KMS-11 (cell line): ENCODE data around the gene RARS1.

Source experiments
- H2AFZ ChIP-seq: fragments of 200-600 bp; sonication (generic); 2 replicates; pipeline ENCODE4 v1.6.1; 2016; ENCODE audit warnings: antibody characterized with exemption, mixed run types, low read depth
- H3K27ac ChIP-seq: fragments of 200-600 bp; sonication (generic); 2 replicates; pipeline ENCODE4 v1.6.1; 2016; ENCODE audit warnings: mild to moderate bottlenecking, mixed run types
- H3K27me3 ChIP-seq: fragments of 200-600 bp; sonication (generic); 2 replicates; pipeline ENCODE4 v1.6.1; 2017; ENCODE audit warnings: mild to moderate bottlenecking, low read depth, mixed run types, moderate library complexity; ENCODE audit not compliant: insufficient read depth
- H3K36me3 ChIP-seq: fragments of 200-600 bp; sonication (generic); 2 replicates; pipeline ENCODE4 v1.6.1; 2017; ENCODE audit warnings: mild to moderate bottlenecking, mixed run types; ENCODE audit not compliant: insufficient read depth
- H3K4me1 ChIP-seq: fragments of 200-600 bp; sonication (generic); 2 replicates; pipeline ENCODE4 v1.6.1; 2016; ENCODE audit warnings: mild to moderate bottlenecking, low read depth, mixed run types; ENCODE audit not compliant: poor library complexity, severe bottlenecking
- H3K4me2 ChIP-seq: fragments of 200-600 bp; sonication (generic); 2 replicates; pipeline ENCODE4 v1.7.0; 2016; ENCODE audit warnings: mild to moderate bottlenecking, mixed run types
- H3K4me3 ChIP-seq: fragments of 200-600 bp; sonication (generic); IDR thresholded peaks from 2 replicates; pipeline ENCODE4 v1.6.1; 2017; ENCODE audit warnings: low read depth, low read length, mixed read lengths; ENCODE audit not compliant: insufficient read depth
- H3K79me2 ChIP-seq: fragments of 200-600 bp; sonication (generic); 2 replicates; pipeline ENCODE4 v1.6.1; 2016; ENCODE audit warnings: low read depth, mixed run types; ENCODE audit not compliant: insufficient read depth
- H3K9ac ChIP-seq: fragments of 200-600 bp; sonication (generic); 2 replicates; pipeline ENCODE4 v1.6.1; 2016; ENCODE audit warnings: mild to moderate bottlenecking, mixed run types
- H4K20me1 ChIP-seq: fragments of 200-600 bp; sonication (generic); 2 replicates; pipeline ENCODE4 v1.6.1; 2016; ENCODE audit warnings: mild to moderate bottlenecking, mixed run types; ENCODE audit not compliant: insufficient read depth
- TF ChIP-seq, protein P1 (sequence below): fragments of 200-600 bp; sonication (generic); conservative IDR thresholded peaks from 2 replicates; pipeline ENCODE4 v1.6.1; 2017; ENCODE audit warnings: low read depth, mild to moderate bottlenecking, antibody characterized with exemption, low read length, moderate library complexity, mixed read lengths

The RARS1 gene

DNA sequence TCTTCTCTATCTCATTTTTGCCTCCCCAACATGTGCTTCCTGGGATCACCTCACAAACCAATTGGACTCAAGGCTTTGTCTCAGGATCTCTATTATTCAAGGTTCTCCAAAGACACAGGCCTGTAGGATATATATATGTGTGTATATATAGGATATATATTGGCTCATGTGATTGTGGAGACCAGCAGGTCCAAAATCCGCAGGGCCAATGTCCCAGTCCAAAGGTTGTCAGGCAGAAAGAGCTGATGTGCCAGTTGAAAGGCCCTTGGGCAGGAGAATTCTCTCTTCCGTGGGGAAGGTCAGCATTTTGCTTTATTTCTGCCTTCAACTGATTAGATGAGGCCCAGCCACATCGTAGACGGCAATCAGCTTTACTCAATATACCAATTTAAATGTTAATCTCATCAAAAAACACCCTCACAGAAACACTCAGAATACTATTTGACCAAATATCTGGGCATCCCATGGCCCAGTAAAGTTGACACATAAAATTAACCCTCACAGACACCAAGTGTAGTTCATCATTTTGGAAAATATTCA is 41.6 kb downstream of the RARS1 start:
- no peaks in the 10 kb centered on the region for H3K36me3 ChIP-seq
- no peak overlapping the region for H3K27ac ChIP-seq
- no peaks in the 10 kb centered on the region for H3K79me2 ChIP-seq
- H3K9ac ChIP-seq, result no peak overlapping the region
- no peak overlapping the region for H3K4me2 ChIP-seq
- TF ChIP-seq, protein P1, sequence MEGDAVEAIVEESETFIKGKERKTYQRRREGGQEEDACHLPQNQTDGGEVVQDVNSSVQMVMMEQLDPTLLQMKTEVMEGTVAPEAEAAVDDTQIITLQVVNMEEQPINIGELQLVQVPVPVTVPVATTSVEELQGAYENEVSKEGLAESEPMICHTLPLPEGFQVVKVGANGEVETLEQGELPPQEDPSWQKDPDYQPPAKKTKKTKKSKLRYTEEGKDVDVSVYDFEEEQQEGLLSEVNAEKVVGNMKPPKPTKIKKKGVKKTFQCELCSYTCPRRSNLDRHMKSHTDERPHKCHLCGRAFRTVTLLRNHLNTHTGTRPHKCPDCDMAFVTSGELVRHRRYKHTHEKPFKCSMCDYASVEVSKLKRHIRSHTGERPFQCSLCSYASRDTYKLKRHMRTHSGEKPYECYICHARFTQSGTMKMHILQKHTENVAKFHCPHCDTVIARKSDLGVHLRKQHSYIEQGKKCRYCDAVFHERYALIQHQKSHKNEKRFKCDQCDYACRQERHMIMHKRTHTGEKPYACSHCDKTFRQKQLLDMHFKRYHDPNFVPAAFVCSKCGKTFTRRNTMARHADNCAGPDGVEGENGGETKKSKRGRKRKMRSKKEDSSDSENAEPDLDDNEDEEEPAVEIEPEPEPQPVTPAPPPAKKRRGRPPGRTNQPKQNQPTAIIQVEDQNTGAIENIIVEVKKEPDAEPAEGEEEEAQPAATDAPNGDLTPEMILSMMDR, result no peak
- no peak overlapping the region for H3K4me3 ChIP-seq
- H3K4me1 ChIP-seq, result no peaks in the 10 kb centered on the region
- H3K27me3 ChIP-seq, result no peaks in the 10 kb centered on the region
- H2AFZ ChIP-seq, result no peak overlapping the region
- no peaks in the 10 kb centered on the region for H4K20me1 ChIP-seq

DNA sequence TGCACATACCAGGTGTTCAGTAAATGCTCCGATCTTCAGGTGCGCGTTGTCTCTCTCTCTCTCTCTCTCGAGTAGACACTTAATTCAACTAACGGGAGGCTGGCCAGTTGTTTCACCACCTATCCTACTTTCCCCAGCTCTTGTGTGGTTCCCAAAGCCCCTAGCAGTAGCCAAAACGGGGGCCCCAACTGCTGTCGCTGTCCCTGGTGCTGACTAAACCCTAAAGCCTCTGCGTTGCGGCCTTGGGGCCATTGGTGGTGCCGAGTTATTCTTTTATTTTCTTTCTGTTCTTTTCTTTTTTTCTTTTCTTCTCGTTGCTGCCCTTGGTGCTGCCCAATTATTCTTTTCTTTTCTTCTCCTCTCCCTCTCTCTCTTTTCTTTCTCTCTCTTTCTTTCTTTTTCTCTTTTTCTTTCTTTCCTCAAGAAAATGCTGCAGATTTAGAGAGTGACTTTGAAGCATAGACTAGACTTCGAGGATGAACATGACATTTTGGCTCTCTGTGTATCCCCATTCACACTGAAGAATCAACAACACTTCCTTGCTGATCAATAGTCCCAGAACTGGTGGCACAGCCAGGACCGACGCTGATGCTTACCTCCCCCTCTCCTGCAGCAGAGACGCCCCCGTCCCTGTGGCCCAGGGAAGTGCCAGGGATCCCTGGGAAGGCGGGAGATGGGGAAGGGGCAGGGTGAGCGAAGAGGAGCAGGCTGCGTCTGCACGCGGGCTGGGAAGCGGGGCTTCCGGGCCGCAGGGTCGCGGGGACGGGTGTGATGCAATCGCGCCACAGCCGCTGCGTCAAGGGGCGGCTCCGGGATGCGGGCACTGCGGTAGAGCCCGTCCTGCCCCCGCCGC is 42.5 kb downstream of the RARS1 start, which contains the start of gene FBLL1:
Gene FBLL1, plus strand, starts transcription at position 785 of the 853 bp plus-strand sequence. CDS start 200 bp downstream, outside the sequence.
- H3K9ac ChIP-seq, result no peak within 1 kb of the TSS
- H4K20me1 ChIP-seq, result no peaks in the 10 kb centered on the region
- no peaks in the 10 kb centered on the region for H3K36me3 ChIP-seq
- H3K27ac ChIP-seq, result no peak within 1 kb of the TSS
- H3K4me3 ChIP-seq, result no peak within 1 kb of the TSS
- H2AFZ ChIP-seq, result no peak within 1 kb of the TSS
- TF ChIP-seq, protein P1, result no peak
- no peaks in the 10 kb centered on the region for H3K27me3 ChIP-seq
- no peaks in the 10 kb centered on the region for H3K79me2 ChIP-seq
- H3K4me2 ChIP-seq, result no peak within 1 kb of the TSS
- H3K4me1 ChIP-seq, result no peaks in the 10 kb centered on the region

DNA sequence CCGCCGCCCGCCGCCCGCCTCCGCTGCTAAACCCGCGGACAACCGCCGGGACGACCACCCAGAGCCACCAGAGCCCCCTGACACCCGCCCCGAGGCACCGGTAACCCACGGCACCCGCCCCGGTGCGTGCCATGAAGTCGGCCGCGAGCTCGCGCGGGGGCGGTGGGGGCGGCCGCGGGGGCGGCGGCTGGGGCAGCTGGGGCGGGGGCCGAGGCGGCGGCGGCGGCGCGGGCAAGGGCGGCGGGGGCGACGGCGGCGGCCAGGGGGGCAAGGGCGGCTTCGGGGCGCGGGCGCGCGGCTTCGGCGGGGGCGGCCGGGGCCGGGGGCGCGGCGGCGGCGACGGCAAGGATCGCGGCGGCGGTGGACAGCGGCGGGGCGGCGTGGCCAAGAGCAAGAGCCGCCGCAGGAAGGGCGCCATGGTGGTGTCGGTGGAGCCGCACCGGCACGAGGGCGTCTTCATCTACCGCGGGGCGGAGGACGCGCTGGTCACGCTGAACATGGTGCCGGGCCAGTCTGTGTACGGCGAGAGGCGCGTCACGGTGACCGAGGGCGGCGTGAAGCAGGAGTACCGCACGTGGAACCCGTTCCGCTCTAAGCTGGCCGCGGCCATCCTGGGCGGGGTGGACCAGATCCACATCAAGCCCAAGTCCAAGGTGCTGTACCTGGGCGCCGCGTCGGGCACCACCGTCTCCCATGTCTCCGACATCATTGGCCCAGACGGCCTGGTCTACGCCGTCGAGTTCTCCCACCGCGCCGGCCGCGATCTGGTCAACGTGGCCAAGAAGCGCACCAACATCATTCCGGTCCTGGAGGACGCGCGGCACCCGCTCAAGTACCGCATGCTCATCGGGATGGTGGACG is 43.3 kb downstream of the RARS1 start:
- H3K79me2 ChIP-seq, result no peaks in the 10 kb centered on the region
- no peak overlapping the region for H3K9ac ChIP-seq
- TF ChIP-seq, protein P1, result no peak
- no peak overlapping the region for H3K4me3 ChIP-seq
- H2AFZ ChIP-seq, result no peak overlapping the region
- H3K27me3 ChIP-seq, result no peaks in the 10 kb centered on the region
- no peak overlapping the region for H3K4me2 ChIP-seq
- H3K27ac ChIP-seq, result no peak overlapping the region
- no peaks in the 10 kb centered on the region for H3K4me1 ChIP-seq
- H3K36me3 ChIP-seq, result no peaks in the 10 kb centered on the region
- H4K20me1 ChIP-seq, result no peaks in the 10 kb centered on the region

DNA sequence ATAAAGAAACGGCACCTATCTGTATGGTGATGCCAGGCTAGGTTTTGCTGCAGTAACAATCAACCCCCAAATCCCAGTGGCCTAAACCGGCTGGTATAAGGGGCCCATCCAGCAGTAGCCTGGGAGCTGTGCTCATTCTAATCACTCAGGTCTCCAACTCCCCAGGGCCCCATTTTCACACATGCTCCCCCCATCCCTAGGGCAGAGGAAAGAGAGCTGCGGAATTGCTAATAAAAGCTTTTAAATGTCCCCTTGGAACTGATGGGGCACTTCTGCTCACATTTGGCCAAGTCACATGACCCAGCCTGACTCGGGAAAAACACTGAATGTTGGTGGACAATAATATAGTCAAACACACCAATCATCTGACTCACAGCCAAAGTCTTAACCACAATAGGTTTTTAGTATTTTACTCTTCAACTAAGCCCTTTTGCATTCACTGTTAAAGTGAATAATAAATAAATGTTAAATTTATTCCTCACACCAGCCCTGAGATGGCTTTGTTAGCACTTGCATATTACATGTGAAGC is 44.4 kb downstream of the RARS1 start:
- H3K27ac ChIP-seq, result no peak overlapping the region
- H3K9ac ChIP-seq, result no peak overlapping the region
- TF ChIP-seq, protein P1, result no peak
- no peaks in the 10 kb centered on the region for H3K79me2 ChIP-seq
- no peak overlapping the region for H3K4me3 ChIP-seq
- no peak overlapping the region for H2AFZ ChIP-seq
- H3K4me1 ChIP-seq, result no peaks in the 10 kb centered on the region
- no peaks in the 10 kb centered on the region for H4K20me1 ChIP-seq
- no peaks in the 10 kb centered on the region for H3K27me3 ChIP-seq
- H3K4me2 ChIP-seq, result no peak overlapping the region
- no peaks in the 10 kb centered on the region for H3K36me3 ChIP-seq
